GM19395 (cell line): Measurements from ENCODE around the gene TNS3.

Experiments
- ATAC-seq: cut with Tn5 transposase; IDR thresholded peaks from one replicate; pipeline ENCODE4 v1.9.1; 2021; ENCODE audit warnings: mild to moderate bottlenecking, moderate library complexity; ENCODE audit not compliant: unreplicated experiment

TNS3 gene

DNA sequence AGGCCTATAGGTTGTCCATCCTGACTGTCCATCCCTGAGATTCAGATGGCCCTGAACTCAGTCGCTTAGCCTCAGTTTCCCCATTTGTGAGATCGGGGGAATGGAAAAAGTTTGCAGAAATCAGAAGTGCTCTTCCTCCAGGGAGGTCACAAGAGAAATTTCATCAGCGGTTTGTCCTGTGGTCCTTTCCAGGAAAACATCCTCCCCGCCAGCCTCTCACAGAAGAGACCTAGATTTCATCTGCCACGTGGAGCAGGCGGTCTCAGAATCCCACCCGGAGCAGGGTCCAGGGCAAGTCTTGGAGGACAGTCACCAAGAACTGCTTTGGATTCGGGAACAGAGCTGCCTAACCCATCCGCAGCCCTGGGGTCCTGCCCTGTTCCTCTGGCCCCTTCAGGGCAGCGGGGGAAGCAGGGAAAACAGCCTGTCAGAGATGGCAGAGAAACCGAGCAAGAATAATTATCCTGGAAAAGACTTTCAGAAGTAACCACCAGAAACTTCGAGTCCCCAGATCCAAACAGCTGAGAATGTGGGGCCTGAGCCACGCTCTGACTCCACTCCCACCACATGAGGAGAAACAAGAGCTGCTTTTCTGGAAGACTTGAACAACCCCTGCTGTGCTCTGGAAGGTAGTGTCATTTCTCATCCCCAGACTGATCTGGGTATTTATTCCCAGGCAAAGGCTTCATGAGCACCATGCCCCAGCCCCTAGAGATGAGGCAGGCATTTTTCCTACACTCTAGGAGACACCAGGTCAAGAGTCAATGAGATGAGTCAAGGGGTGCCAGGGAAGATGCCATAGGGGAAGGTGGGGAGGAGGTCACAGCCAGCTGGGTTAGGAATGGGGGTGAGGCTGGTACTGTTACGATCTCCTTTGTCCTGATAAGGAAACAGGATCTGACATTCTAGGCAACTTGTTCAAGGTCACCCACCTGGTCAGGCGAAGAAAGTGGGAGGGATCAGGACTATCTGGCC is 1.1 kb upstream of the TNS3 start:
- no peak for ATAC-seq

DNA sequence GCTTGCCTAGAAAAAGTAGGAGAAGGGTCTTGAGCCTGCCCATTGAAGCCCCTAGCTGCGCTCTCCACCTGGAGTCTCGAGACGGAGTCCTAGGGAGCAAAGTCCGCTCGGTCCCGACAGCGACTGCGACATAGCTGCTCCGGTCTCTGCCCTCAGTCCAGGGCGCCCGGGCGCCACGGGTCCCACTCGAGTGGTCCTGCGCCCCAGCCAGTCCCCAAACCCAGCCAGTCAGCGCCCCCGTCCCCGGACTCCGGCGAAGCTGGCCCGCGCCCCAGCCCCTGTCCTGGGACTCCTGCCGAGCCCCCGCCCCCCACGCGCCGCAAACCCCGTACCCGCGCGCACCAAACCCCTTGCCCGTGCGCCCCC is 490 bp downstream of the TNS3 start:
- ATAC-seq: no peak

DNA sequence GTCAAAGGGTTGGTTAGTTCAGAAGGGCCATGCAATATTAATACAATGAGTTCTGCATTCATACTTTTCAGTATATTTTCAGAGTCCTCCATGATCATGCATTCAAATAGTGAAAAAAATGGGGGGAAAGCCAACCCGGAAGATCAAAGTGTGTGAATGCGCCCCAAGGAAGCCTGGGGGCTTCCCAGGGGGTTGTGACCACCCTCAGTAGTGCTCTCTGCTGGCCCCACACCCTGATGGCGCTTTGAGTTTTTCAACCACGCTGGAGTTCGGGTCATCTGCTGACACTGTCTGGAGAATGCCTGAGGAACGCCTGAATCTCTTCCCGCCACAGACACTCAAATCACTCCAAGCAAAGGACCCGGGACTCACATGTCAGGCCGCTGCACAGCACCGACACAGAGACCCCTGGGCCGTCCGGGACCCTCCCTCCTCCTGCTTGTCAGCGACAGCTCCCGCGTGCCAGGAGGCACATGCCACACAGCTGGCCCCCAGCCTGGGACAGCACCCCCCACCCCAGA is 1.0 kb downstream of the TNS3 start:
- no peak for ATAC-seq

DNA sequence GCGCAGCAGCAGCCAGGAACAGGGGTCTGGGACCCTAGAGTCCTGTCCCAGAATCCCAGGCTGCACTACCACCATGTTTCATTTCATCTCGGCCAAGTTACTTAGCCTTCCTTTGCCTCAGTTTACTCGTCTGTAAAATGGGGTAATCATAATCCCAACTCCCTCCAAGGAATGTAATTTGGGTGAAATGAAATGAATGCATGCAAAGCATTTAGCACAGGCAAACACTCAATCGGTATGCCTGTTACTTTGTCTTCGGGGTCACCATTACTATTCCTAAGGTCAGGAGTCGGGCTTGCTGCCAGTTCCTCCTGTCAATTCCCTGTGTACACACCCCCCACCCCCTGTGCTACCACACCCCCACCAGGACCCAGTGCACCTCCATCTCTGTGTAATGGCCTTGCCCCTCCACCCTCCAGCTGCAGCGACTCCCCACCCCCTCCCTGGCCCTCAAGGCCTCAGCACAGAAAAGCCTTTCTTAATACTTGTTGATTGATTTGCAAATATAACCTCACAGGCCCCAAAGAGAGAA is 1.7 kb downstream of the TNS3 start:
- no peak for ATAC-seq

DNA sequence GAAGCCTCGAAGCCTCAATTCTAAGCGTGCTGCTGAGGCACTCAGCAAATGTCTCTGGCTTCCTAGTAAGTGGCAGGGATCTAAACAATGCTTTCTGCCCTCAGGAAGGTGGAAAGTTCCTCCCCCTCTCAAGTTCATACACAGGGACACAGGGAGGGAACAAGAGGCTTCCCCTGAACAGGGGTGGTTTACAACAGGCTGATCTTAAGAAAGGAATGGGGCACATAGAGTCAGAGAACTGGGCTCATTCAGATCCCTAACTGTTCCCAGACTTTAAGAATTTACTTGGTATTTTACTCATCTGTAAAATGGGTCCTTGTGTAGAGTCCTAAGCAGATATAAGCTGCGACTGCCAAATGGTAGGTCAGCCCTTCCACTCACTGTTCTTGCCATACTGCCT is 2.5 kb downstream of the TNS3 start:
- no peak for ATAC-seq

DNA sequence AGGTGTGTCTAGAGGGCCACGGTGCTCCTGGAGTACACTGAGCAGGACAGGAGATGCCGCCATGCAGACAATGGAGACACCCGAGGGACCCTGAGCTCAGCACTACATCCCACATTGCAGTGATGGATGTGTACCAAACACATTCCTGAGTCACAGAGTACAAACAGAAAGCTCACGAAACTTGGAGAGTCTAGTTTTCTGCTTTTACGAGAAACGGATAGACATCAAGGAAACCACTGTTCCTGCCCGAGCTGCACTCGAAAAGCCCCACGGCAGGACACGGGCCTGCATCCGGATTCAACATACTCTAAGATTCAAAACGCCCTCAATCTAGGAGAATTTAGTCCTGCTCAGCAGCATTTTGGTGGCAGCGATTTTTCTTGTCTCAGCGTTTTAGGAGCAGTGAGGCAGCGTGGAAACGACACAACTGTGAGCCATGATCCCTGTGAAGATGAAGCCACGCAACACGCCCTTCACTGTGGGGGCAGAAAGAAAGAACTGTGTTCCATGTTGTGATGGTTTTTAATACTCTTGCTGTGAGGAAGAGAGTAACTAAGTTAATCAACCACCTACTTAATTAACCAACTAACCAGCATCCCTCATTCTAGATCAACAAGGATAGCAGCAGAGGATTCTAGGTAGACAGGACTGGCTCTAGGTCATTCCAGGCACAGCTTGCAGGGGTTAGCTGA is 3.2 kb downstream of the TNS3 start:
- no peak for ATAC-seq

DNA sequence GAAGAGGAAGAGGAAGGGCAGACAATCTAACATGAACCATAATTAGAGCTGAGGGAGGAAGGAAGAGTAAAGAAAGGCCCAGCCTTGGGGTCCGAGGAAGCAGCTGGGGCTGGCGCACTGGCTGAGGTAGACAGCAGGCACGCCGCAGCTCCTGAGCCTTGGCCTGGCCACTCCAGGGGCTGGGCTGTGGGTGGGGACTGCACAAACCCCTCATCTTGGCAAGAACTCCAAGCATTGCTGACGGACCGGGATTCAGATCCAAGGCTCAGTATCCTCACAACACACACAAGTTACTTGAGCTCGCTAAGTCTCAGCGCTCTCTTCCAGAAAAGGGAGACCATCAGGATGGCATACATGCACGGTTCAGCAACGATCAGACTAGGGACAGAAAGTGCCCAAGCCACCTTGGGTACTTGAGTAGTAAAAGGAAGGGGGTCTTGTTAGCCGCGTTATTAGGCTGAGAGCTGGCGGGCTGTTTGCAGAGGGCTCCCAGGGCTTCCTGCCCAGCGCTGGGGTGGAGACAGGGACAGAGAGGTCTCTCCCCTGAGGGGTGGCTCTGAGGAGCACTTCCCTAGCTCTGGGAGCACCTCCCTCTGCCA is 4.5 kb downstream of the TNS3 start:
- ATAC-seq: no peak

DNA sequence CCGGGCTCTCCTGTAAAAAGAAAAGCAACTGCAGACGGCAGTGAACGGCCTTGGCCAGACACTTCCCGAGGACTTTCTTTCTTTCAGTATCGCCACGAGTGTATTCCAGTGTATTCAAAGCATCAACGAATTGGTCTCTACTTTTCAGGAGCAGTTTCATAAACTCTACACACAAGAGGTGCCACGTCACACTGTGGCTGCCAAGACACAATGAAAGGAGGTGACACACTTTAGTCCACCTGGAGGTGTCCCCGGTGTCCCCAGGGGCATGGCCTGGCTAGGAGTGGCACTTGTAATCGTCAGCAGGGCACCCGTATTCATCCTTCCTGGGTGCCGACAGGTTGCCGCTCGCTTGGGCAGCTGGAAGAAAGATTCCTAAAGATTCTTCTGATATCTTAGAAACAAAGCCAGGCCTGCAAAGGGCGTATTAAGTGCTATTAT is 5.0 kb downstream of the TNS3 start:
- ATAC-seq: no peak

DNA sequence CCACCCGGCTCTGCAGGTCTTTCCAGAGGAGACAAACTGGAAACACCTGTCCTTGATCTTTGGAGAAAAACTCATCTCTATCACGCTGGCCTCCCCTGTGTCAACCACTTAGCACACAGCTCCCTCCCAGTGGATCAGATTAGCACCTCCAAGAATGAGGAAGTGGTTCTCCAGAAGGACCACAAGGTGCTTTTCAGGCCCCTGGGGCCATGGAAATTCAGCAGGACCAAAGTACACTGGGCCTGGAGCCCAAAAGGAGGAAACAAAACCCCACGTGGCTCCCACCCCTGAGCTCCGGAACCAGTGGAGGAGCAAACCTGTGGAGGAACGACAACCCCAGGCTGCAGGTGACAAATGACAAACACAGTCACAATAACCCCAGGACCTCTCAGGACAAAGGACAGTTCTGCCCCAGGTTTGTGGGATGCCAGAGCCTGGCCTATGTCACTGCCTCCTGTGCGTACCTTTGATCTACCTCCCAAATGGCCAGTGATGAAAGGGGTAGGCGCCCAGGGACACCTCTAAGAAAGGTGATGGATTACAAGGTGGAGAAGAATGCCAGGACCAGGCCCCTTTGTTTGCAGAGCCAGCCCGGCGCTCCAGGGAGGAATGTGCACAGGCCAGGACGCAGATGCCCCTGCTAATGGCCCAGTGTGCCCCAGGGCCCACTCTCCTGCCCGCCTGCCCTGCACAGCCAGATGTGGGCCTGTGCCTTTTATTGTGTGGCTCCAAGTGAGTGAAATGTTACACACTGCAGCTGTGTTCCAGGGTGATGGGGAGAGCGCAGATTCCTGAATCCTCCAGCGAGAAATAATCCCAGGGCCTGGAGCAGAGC is 5.7 kb downstream of the TNS3 start:
- no peak for ATAC-seq

DNA sequence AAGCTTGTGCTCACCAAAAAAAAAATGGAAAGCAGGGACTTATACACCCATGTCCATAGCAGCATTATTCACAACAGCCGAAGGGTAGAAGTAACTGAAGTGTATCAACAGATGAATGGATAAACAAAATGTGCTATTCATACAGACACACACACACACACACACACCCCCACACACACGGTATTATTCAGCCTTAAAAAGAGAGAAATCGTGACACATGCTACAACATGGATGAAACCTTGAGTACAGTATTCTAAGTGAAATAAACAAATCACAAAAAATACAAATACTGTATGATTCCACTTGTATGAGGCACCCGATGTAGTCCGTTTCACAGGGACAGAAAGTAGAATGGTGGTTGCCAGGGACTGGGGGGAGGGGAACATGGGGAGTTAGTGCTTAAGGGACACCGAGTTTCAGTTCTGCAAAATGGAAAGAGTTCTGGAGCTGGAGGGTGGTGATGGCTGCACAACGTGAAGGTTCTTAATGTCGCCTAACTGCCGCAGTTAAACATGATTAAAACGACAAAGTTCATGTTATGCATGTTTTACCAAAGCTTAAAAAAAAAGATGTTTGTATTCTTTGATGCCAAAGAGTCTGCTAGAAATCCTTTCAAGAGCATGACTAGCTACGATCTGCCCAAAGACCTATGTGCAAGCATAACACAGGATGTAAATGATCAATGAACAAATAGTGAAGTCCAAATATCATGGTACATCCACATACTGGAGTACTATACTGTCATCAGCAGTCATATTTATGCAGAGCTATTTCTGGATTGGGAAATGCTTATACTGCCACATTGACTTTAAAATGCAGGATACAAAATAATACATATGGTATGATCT is 7.2 kb downstream of the TNS3 start:
- ATAC-seq: peak; percentile 90

DNA sequence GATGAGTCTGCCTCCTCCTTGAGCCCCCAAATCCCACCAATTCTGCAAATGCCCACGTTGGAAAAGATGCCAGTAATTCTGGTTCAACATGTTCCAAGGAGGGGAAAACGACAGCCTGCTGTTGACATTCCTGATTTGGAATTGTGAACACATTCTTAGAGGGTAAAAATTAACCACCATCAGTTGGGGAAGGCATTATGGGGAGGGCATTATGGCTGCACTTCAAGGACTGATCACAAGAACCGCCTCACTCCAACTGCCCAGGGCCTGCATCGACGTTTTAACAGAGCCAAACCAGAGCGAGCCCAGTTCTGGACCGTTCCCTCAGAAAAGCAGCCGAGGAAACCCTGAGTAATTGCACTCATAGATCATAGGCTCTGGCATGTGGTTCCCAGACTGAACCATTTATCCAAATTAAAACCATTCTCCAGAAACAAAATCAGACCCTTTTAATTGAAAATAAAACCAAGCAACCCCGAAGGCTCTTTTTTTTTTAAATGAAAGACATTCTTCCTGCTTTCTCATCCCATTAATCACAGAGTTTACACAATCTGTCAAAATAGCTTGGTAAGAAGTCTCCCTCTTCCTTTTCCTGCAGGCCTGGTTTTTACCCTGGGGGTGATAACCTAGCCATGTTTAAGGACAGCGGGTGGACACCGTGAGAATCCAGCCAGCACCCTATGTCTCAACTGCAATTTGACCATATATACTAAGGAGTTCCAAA is 8.0 kb downstream of the TNS3 start:
- ATAC-seq: no peak

DNA sequence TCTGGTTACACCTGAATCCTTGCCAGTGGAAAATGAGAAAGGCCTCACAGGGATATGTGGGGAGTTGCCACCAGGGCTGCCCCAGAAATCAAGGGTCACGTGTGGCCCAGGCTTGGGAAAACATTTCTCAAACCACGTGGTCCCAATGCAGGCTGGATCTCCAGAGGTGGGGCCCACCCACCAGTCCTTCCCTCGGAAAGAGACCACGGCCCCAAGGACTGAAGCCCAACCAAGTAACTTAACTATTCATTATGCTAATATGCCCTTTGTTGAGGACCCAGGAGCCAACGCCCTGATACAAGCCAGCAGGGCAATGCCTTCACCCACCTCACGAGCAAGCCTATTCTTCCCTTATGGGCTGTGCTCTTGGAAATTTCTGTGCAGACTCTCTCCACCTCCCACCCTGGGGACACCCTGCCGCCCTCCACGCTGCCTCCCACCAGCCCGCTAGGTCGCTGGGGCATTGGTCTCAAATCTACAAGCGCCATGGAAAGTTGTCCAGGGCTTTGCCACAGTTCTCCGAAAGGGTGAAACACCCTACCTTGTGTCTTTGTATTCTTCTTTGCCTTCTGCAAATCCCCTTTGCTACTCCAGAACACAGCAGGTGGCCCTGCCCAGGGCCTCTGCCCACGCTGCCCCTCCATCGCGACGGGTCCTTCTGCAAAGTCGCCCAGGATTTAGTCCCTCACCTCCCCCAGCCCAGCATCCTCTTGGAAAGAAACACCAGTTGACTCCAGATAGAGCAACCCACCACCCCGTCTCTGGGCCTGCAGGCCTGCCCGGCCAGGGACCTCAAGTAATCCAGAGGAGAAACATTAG is 8.8 kb downstream of the TNS3 start:
- ATAC-seq: no peak

DNA sequence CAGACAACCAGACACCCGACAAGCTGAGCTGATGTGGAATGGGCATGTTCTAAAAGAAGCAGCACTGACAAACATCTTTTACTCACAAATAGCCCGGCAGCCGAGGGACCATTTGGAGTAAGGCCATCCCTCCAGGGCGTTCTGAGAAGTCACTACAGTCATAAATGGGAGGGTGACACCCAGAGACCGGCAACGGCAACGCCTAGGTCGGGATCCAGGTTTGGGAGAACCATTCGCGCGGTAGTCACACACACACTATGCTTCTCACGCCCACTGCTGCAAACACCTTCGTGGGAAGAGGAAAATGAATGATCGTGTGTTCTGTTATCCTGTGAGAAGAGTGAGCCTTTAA is 9.8 kb downstream of the TNS3 start:
- ATAC-seq: no peak

DNA sequence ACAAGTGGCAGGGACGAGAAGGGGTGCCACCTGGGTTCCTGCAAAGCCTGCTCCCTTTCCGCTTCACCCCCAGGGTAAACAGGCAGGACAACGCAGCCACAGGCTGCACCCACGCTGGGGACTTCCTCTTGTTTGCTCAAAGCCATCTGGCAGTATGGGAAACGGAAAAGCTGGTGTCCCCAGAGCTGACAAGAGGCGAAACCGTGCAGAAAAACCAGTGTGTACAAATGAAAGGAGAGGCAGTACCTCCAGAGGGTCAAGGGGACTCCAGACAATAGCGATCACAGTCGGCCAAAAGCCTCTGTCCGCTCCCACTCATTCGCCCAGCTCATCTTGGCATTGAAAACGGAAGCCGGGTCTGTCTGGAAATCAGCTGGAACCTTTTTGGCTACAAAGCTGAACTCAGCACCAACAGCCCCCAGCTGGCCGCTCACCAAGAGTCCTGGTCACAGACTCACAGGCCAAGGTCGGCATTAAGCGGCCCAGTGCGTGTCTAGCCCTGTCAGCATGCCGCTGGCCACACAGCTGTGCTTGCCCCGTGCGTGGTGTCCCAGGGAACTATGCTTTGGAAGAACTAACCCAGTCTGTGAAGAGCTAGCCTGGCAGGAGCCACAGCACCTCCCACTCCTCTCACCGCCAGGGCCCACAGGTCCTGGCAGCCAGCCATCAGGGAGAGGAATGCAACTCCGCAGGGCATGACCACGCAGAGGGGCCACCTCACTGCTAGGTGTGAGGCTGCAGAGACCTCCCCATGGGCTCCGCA is 10.4 kb downstream of the TNS3 start:
- ATAC-seq: no peak

DNA sequence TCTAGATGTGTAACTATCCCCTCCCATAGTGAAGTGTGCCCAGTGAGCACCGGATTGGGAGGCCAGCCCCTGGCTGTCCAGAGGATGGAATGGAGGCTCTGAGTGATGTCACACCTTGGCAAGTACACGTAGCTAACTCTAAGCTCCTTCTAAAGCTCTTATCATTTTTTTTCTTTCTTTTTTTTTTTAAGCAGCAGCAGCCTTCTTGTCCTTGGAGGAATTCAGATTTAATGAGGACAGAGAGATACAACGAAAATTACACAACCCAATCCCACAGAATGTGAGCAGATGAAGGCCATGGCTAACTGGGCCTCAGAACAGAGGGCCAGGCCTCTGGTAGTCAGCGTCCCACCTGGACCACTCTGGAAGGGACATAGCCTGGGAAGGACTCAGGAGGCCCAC is 11.3 kb downstream of the TNS3 start:
- ATAC-seq: no peak

DNA sequence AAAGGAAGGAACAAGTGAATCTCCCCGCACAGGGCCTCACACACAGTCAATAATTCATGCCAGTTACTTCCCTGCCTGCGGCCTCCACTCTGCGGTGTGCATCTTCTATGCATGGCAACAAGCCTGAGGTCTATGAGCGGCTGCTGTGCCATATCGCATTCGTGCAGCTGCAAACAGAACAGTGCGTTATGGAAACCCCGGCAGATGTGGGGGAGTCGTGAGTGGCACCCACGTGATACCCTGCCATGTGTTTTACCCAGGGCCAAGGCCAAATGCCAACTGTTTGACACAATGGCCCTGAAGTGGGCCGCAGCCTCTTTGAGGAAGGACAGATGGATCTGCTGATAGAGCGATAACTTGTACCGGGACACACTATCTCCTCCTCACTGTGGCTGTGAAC is 13.4 kb downstream of the TNS3 start:
- no peak for ATAC-seq

DNA sequence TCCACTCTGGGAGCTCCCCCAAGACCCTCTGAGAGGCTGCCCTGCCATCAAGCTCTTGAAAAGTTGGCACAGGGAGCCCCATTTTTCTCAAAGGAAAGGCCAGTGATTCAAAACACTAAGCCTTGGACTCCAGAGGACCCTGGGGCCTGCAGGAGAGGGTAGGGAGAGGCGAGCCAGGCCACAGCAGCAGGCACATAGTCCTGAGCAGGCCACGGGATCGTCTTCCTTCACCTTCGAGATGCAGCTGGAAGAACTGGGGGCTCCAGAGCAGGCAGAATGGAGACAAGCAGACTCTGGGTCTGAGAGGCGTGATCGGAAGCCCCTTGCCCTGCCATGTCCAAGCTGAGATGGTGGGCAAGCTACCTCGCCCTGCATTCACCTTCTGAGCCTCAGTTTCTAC is 13.9 kb downstream of the TNS3 start:
- no peak for ATAC-seq
